ENCODE results near the gene MTM1.
A peak's percentile ranks its signal among the peaks of the same experiment; 100 is the strongest.

Gene MTM1

GRCh38 chrX:150683536-150684146 lies 115.2 kb downstream of the MTM1 start:
- Histone ChIP-seq H3K36me3 (ENCODE audit: insufficient read depth, low read length) (no peaks in the 10 kb centered on the region), H3K27ac (ENCODE audit: low read depth, low read length) (no peak overlapping the region), H3K4me3 (ENCODE audit: low read depth in 1 of 2, low read length in 2 of 2) (no peak overlapping the region), H3K4me1 (ENCODE audit: insufficient read depth, low read length) (no peaks in the 10 kb centered on the region), H3K9me3 (ENCODE audit: low read length) (no peaks in the 10 kb centered on the region), H3K27me3 (ENCODE audit: control insufficient read depth in 1 of 2, insufficient read depth in 2 of 2, low read length in 2 of 2) (peaks cover 0 to 3% of the 10 kb centered on the region in 2 donors), H3K9ac (ENCODE audit: low read length) (no peak overlapping the region)

- Histone ChIP-seq H3K27me3 (ENCODE audit: control insufficient read depth in 1 of 2, insufficient read depth in 2 of 2, low read length in 2 of 2) (peaks cover 0 to under 1% of the 10 kb centered on the region in 2 donors), H3K9me3 (ENCODE audit: low read length) (peaks cover 5% of the 10 kb centered on the region), H3K36me3 (ENCODE audit: insufficient read depth, low read length) (no peaks in the 10 kb centered on the region), H3K4me3 (ENCODE audit: low read depth in 1 of 2, low read length in 2 of 2) (no peak overlapping the region), H3K4me1 (ENCODE audit: insufficient read depth, low read length) (peaks cover 5% of the 10 kb centered on the region), H3K9ac (ENCODE audit: low read length) (no peak overlapping the region), H3K27ac (ENCODE audit: low read depth, low read length) (no peak overlapping the region)
These were observed 120.6 kb downstream of the MTM1 start for GRCh38 chrX:150688911-150689451.

GRCh38 chrX:150690126-150690525 lies 121.7 kb downstream of the MTM1 start:
- Histone ChIP-seq H3K9me3 (ENCODE audit: low read length) (peaks cover 5% of the 10 kb centered on the region), H3K36me3 (ENCODE audit: insufficient read depth, low read length) (no peaks in the 10 kb centered on the region), H3K27ac (ENCODE audit: low read depth, low read length) (no peak overlapping the region), H3K4me3 (ENCODE audit: low read depth in 1 of 2, low read length in 2 of 2) (no peak overlapping the region), H3K27me3 (ENCODE audit: control insufficient read depth in 1 of 2, insufficient read depth in 2 of 2, low read length in 2 of 2) (no peaks in the 10 kb centered on the region), H3K9ac (ENCODE audit: low read length) (no peak overlapping the region), H3K4me1 (ENCODE audit: insufficient read depth, low read length) (peaks cover 14% of the 10 kb centered on the region)

DNA sequence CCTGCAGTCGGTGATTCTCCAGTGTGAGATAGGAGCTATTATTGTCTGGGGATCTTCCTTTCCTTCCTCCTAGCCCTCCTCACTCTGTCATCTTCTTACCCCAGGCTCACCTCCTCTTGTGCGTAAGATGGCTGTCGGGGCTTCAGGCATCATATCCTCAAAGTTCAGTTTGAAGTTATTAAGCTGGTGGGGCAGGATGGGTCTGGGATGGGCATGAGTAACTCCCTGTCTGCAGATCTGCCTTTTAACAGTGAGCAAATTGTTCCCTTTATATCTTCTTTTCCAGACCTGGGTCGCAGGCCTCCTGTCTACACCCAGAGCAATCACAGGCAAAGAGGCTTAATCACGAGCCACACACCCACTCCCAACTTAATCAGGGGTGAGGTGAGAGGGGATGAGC lies 123.9 kb downstream of the MTM1 start:
- Histone ChIP-seq H3K9me3 (ENCODE audit: low read length) (peaks cover 5% of the 10 kb centered on the region), H3K27ac (ENCODE audit: low read depth, low read length) (no peak overlapping the region), H3K36me3 (ENCODE audit: insufficient read depth, low read length) (no peaks in the 10 kb centered on the region), H3K9ac (ENCODE audit: low read length) (no peak overlapping the region), H3K4me1 (ENCODE audit: insufficient read depth, low read length) (peaks cover 18% of the 10 kb centered on the region), H3K4me3 (ENCODE audit: low read depth in 1 of 2, low read length in 2 of 2) (peak overlapping the region in 1 of 2 donors; percentile 43), H3K27me3 (ENCODE audit: control insufficient read depth in 1 of 2, insufficient read depth in 2 of 2, low read length in 2 of 2) (no peaks in the 10 kb centered on the region)

GRCh38 chrX:150692831-150693724 lies 124.7 kb downstream of the MTM1 start, which contains the start of gene MTMR1:
TSS of gene MTMR1 (plus strand) at chrX:150693396. CDS start at chrX:150693531, 135 bp downstream.
- no peaks in the 10 kb centered on the region for H3K27me3 ChIP-seq (ENCODE audit: control insufficient read depth in 1 of 2, insufficient read depth in 2 of 2, low read length in 2 of 2)
- peak within 1 kb of the TSS; percentile 32 to 44 for H3K4me3 ChIP-seq (ENCODE audit: low read depth in 1 of 2, low read length in 2 of 2)
- H3K4me1 ChIP-seq (ENCODE audit: insufficient read depth, low read length): peaks cover 18% of the 10 kb centered on the region
- H3K27ac ChIP-seq (ENCODE audit: low read depth, low read length): peak within 1 kb of the TSS; percentile 70
- H3K9ac ChIP-seq (ENCODE audit: low read length): no peak within 1 kb of the TSS
- H3K9me3 ChIP-seq (ENCODE audit: low read length): peaks cover 5% of the 10 kb centered on the region
- H3K36me3 ChIP-seq (ENCODE audit: insufficient read depth, low read length): no peaks in the 10 kb centered on the region

GRCh38 chrX:150693725-150694574 lies 125.5 kb downstream of the MTM1 start:
- H3K27me3 ChIP-seq (ENCODE audit: control insufficient read depth in 1 of 2, insufficient read depth in 2 of 2, low read length in 2 of 2): no peaks in the 10 kb centered on the region
- peak overlapping the region; percentile 9 to 44 for H3K4me3 ChIP-seq (ENCODE audit: low read depth in 1 of 2, low read length in 2 of 2)
- peaks cover 18% of the 10 kb centered on the region for H3K4me1 ChIP-seq (ENCODE audit: insufficient read depth, low read length)
- no peak overlapping the region for H3K9ac ChIP-seq (ENCODE audit: low read length)
- H3K9me3 ChIP-seq (ENCODE audit: low read length): peaks cover 5% of the 10 kb centered on the region
- peak overlapping the region; percentile 70 for H3K27ac ChIP-seq (ENCODE audit: low read depth, low read length)
- no peaks in the 10 kb centered on the region for H3K36me3 ChIP-seq (ENCODE audit: insufficient read depth, low read length)

DNA sequence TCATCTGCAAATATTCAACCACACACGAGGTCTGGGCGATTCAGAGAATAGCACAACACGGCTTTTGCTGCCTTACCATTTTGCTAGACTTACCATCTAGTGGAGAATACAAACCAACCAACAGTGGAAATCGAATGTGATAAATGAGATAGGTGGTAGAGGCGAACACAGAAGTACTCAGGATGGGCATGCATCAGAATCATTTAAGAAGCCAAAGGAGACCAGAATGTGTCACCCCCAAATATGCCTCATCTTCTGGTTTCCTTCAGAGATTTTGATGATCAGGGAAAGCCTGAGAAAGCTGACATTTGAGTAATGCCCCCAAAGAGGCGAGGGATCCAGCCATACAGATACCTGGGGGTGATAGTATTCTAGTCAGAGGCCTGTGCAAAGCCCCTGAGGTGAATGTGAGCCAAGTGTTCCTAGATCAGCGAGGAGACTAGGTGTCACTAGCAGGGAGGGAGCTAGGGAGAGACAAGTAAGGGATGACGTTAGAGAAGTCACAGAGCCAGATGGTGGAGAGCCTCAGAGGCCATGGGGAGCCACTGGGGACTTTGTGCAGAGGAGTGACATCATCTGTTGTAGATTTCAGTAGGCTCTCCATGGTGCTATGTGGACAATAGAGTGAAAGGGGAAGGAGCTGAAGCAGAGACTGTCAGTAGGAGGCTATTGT lies 126.5 kb downstream of the MTM1 start:
- Histone ChIP-seq H3K4me1 (ENCODE audit: insufficient read depth, low read length) (peaks cover 18% of the 10 kb centered on the region), H3K36me3 (ENCODE audit: insufficient read depth, low read length) (no peaks in the 10 kb centered on the region), H3K9me3 (ENCODE audit: low read length) (peaks cover 5% of the 10 kb centered on the region), H3K9ac (ENCODE audit: low read length) (no peak overlapping the region), H3K27ac (ENCODE audit: low read depth, low read length) (no peak overlapping the region), H3K27me3 (ENCODE audit: control insufficient read depth in 1 of 2, insufficient read depth in 2 of 2, low read length in 2 of 2) (no peaks in the 10 kb centered on the region), H3K4me3 (ENCODE audit: low read depth in 1 of 2, low read length in 2 of 2) (no peak overlapping the region)

- Histone ChIP-seq H3K36me3 (ENCODE audit: insufficient read depth, low read length) (no peaks in the 10 kb centered on the region), H3K4me1 (ENCODE audit: insufficient read depth, low read length) (peaks cover 18% of the 10 kb centered on the region), H3K27ac (ENCODE audit: low read depth, low read length) (no peak overlapping the region), H3K27me3 (ENCODE audit: control insufficient read depth in 1 of 2, insufficient read depth in 2 of 2, low read length in 2 of 2) (no peaks in the 10 kb centered on the region), H3K9ac (ENCODE audit: low read length) (no peak overlapping the region), H3K4me3 (ENCODE audit: low read depth in 1 of 2, low read length in 2 of 2) (no peak overlapping the region), H3K9me3 (ENCODE audit: low read length) (no peaks in the 10 kb centered on the region)
These were observed 127.9 kb downstream of the MTM1 start for GRCh38 chrX:150696331-150696730.

GRCh38 chrX:150696866-150697265 lies 128.4 kb downstream of the MTM1 start:
- no peaks in the 10 kb centered on the region for H3K27me3 ChIP-seq (ENCODE audit: control insufficient read depth in 1 of 2, insufficient read depth in 2 of 2, low read length in 2 of 2)
- peaks cover 18% of the 10 kb centered on the region for H3K4me1 ChIP-seq (ENCODE audit: insufficient read depth, low read length)
- H3K9me3 ChIP-seq (ENCODE audit: low read length): no peaks in the 10 kb centered on the region
- no peaks in the 10 kb centered on the region for H3K36me3 ChIP-seq (ENCODE audit: insufficient read depth, low read length)
- H3K9ac ChIP-seq (ENCODE audit: low read length): no peak overlapping the region
- H3K4me3 ChIP-seq (ENCODE audit: low read depth in 1 of 2, low read length in 2 of 2): no peak overlapping the region
- no peak overlapping the region for H3K27ac ChIP-seq (ENCODE audit: low read depth, low read length)

GRCh38 chrX:150697641-150698040 lies 129.2 kb downstream of the MTM1 start:
- Histone ChIP-seq H3K27ac (ENCODE audit: low read depth, low read length) (no peak overlapping the region), H3K27me3 (ENCODE audit: control insufficient read depth in 1 of 2, insufficient read depth in 2 of 2, low read length in 2 of 2) (no peaks in the 10 kb centered on the region), H3K9me3 (ENCODE audit: low read length) (no peaks in the 10 kb centered on the region), H3K4me3 (ENCODE audit: low read depth in 1 of 2, low read length in 2 of 2) (no peak overlapping the region), H3K4me1 (ENCODE audit: insufficient read depth, low read length) (peaks cover 12% of the 10 kb centered on the region), H3K36me3 (ENCODE audit: insufficient read depth, low read length) (no peaks in the 10 kb centered on the region), H3K9ac (ENCODE audit: low read length) (no peak overlapping the region)

Data from muscle layer of colon (tissue), 2 donors.